Erythroblast (primary cell): Measurements from ENCODE around the gene SLC66A2.
A peak's percentile ranks its signal among the peaks of the same experiment; 100 is the strongest.

Experiments
- DNase-seq, 2 experiments: peaks; one replicate each; lab custom pipeline; 2025; lab: John Stamatoyannopoulos, UW
- GATA1 ChIP-seq: IDR thresholded peaks from 2 replicates; pipeline ENCODE4 v1.6.1; 2011; ENCODE audit warnings: low read depth, mild to moderate bottlenecking, control low read depth, low read length, moderate library complexity
- POLR2A ChIP-seq: IDR thresholded peaks from 2 replicates; pipeline ENCODE4 v1.6.1; 2011; ENCODE audit warnings: mild to moderate bottlenecking, low read length

The SLC66A2 gene

GRCh38 chr18:79862562-79862961 lies 88.9 kb downstream of the SLC66A2 start:
- no peak for TF ChIP-seq GATA1
- no peak for TF ChIP-seq POLR2A
- DNase-seq: no peak

GRCh38 chr18:79861687-79862086 lies 89.8 kb downstream of the SLC66A2 start:
- no peak for DNase-seq

DNA sequence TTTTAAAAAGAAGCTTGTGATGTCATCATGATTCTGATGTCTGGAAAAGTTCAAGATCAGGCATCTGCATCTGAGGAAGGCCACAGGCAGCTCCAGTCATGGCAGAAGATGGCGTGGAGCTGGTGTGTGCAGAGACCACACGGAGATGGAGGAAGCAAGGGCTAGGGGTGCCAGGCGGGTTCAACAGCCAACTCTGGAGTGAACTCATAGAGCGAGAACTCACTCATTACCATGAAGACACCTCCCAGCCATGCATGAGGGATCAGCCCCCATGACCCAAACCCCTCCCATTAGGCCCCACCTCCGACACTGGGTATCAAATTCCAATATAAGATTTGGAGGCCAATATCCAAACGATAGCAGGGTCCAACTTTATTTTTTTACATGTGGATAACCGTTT lies 92.1 kb downstream of the SLC66A2 start:
- no peak for DNase-seq
- TF ChIP-seq POLR2A (no peak), GATA1 (no peak)

More at GRCh38 chr18:79861687-79862086, 89.8 kb downstream of the SLC66A2 start:
- TF ChIP-seq POLR2A (no peak), GATA1 (no peak)

DNA sequence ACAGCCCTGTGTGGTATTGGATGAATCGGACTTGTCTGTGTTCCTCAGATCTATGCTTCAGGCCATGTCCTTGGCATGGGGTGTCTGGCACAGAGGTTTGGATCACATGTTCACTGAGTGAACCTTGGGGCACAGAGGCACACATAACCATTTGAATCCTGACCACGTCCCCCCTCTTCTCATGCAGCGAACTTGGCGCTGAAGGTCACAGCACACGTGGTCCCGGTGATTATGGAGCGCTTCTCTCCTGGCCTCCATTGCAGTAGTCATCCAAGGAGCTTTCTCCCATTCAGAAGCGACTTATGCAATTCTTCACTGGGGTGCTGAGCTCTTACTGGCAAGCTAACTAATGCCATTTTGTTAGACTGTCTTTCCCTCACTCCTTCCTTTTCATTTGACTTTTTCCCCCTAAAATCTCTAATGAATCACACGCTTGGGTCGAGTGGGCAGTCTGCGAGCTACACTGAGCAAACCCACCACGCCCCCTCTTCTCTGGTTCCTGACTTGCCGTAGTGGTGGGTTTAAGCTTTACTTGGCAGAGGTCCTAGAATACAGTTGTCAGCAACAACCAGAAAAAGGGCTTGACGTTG lies 94.3 kb downstream of the SLC66A2 start:
- TF ChIP-seq GATA1 (no peak), POLR2A (no peak)
- no peak for DNase-seq

GRCh38 chr18:79856119-79857007 lies 95.1 kb downstream of the SLC66A2 start:
- peak in 1 of 2 experiments; percentile 26 for DNase-seq
- no peak for TF ChIP-seq POLR2A
- TF ChIP-seq GATA1: no peak

DNA sequence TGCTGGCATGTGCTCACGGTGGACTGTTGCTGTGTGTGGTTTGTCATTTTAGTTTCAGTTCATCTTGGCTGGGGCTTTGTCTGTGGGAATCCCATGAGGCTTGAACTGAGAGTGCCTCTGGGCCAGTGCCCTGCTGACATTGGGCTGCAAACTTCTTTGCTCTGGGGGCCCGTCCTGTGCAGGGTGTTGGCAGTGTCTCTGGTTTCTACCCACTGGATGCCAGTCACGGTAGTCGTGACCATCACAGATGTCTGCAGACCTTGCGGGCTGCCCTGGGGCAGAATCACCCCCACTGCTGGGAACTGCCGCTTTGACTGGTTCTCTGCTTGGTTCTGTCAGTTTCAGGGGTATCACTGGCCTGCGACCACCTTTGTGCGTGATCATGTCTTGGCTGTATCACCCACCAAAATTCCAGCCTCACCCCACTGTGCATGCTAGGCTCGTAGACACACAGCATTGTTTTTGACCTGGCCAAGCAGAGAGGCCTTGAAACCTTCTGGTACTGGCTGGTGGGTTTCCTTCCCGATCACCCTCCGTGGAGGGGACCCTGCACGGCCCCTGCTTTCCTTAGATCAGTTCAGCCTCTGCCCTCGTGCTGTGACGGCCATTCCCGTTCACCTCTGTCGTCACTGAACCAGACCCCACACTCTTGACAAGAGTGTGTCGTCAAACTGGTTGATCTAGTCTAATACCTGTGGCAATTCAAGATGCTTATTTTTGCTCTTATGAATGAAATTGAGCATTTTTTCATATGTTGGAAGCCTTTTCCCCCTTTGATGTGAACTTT lies 96.1 kb downstream of the SLC66A2 start:
- DNase-seq: no peak
- TF ChIP-seq GATA1 (no peak), POLR2A (no peak)

DNA sequence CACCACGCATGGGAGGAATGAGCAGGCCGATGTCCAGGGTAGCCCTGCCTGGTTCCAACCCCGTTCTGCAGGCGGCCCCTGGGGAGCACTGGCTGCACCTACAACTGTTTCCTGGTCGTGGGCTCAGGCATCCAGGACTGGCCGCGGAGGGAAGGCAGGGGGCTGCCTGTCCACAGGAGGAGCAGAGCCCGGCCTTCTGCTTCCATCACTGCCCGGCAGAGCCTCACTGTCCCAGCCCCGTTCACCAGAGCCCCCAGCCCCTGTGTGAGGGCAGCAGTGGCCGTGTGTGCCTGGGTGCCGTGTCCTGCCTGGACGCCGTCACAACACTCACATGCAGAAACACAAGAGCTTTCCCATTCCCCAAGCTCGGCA lies 97.5 kb downstream of the SLC66A2 start:
- DNase-seq: no peak
- TF ChIP-seq GATA1 (no peak), POLR2A (no peak)

- no peak for DNase-seq
- TF ChIP-seq POLR2A (no peak), GATA1 (no peak)
Observed at GRCh38 chr18:79853303-79853992, 98.0 kb downstream of the SLC66A2 start.

- no peak for DNase-seq
Observed at GRCh38 chr18:79852561-79853302, 98.7 kb downstream of the SLC66A2 start.

More at GRCh38 chr18:79852561-79853302, 98.7 kb downstream of the SLC66A2 start:
- TF ChIP-seq POLR2A: no peak
- no peak for TF ChIP-seq GATA1
